LoVo (cell line): Measurements from ENCODE around the gene IRS4.

Source experiments
- DNase-seq: peaks from one replicate; pipeline ENCODE4 v3.0.0-alpha.2; 2016; ENCODE audit warnings: low spot score

The IRS4 gene

GRCh38 chrX:108736509-108737479 is at the start of gene IRS4:
TSS of gene IRS4 (minus strand) at chrX:108736563.
- no peak for DNase-seq

DNA sequence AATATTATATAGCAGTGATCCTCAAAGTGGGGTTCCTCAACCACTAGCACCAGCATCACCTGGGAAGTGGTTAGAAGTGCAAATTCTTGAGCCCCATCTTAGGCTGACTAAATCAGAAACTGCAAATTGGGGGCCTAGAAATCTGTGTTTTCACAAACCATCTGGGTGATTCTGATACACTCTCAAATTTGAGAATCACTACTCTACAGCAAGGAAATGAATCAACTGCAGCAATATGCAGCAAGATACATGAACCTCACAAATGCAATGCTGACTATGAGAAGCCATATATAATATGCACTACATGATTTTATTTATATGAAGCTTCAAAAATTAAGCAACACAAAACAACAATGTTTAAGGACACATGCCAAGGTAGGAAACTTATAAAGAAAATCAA is 36.2 kb upstream of the IRS4 start:
- no peak for DNase-seq

DNA sequence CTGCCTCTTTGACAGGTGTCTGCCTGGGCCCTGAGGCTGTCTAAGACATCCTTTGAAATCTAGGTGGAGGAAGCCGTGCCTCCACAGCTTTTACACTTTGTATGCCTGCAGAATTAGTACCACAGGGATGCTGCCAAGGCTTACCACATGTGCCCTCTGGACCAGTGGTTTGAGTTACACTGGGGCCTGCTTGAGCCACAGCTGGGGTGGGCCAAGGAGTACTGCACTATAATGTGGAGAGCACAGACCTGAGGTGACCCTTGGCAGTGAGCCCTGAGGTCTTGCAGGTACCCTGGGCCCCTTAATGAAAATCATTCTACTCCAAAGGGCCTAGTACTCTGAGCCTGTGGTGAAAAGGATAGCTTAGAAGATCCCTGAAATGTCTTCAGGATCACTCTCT is 27.2 kb upstream of the IRS4 start:
- no peak for DNase-seq

GRCh38 chrX:108740299-108740774 is 4.0 kb upstream of the IRS4 start:
- DNase-seq, result no peak

DNA sequence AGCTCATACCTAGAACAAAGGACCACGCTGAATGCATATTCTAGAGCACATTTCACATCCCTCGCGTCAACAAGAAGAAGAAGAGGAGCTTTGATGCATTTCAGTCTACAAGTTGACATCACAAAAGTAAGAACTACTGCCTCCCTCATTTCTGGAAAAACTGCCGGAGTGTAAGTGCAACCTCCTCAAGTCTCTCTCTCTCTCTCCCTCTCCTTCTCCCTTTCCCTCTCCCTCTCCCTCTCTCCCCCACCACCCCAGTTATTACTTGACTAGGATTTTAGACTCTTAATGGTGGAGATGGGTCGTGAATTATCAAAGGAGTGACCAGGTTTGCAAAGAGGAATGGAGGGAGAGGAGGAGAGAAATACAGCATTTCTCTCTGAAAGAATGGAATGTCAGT is 1.4 kb upstream of the IRS4 start:
- no peak for DNase-seq

DNA sequence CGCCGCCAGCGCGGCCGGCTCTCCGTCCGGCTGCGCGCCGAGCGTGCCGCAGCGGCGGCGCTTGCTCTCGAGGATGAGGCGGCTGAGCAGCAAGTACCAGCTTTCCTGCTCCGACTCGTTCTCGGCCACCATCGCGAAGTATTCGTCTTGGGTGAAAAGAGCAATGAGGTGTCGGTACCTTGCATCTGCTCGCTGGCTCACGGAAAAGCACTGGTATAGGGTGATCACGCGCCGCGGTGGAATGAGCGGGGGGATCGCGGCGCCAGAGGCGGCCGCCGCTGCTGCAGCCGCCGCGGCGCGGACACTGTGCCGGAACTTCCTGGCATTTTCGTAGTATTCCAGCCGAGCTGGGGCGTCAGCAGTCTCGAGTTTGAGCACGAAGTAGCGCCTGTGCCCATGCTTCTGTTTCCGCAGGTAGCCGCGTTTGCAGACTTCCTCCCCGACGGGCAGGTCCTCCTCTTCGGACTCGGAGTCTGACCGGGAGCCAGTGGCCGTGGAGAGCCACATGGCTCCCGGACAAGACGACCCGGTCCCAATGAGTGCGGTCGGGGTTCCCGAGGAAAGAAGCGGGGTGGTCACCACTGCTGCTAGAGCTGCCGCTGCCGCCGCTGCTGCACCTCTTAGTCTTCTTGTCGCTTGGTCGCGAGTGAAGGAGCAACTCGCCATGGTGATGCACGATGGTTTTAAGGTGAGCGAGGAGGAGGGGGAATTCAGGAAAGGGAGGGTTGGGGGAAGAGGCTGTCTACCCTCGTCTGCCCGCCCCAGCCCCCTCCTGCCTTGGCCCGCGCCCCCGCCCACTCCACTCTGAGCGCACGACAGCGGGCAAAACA is 469 bp downstream of the IRS4 start:
- no peak for DNase-seq

DNA sequence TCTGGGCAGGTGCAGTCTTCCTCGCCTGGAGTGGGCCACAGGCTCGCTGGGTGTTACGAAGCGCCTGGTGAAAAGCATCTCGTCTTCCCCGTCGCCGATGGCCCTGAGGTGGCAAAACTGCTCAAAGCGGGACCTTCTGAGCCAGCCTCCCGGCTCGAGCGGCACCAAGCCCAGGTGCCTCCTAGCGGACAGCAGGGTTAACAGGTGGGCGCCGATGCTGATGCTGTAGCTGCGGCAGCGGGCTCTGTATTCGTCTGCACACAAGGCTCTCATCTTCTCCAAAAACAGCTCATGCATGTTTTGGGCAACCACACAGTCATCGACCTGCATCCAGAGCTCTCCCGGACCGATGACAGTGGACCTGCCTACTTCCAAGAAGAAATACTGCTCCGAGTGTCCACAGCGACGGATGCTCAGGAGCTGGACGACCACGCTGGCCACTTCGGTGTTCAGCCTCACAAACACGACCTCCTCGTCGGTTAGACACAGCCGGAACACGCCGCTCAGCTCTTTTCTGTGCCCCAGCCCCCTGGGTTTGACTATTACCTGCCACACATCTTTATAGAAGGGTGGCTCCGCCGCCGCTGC is 1.2 kb downstream of the IRS4 start:
- no peak for DNase-seq

- DNase-seq, result no peak
Observed at GRCh38 chrX:108734426-108734825, 1.9 kb downstream of the IRS4 start.

- no peak for DNase-seq
Observed at GRCh38 chrX:108732630-108733321, 3.6 kb downstream of the IRS4 start.

DNA sequence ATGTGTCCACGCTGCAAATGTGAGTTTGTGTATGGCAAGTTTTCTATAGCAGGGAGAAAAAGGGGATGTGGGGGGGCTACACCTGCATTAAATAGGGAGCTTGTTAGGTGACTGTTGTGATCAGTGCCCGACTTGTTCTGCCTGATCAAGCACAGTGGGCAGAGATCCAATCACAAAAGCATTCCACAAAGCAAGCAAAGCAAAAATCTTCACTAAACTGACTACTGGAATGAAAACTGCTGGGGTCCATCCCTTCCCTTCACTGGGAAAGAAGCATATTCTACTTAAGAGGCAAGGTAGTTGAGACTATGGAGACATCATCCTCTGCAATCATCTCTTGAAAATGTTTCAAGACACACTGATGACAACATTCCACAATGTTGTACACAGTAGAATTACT is 5.2 kb downstream of the IRS4 start:
- no peak for DNase-seq

DNA sequence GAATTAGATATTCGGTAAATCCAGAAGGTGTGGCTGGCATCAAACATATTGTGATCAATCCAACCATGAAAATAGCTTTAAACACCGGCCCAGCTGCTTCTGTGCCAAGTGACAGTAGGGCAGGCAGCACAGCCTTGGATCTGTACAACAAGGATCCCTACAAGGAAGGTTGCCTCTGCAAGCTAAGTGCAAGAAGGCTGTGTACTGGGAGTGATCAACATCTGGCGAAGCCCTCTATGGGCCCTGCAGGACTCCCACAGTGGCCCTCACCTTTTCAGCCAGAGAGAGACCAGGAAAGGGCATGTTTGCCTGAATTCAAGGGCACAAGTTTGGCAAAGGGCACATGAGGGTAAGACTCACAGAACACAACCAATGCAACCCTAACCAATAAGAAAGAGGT is 9.6 kb downstream of the IRS4 start:
- DNase-seq, result no peak

GRCh38 chrX:108722561-108722960 is 13.8 kb downstream of the IRS4 start:
- no peak for DNase-seq

DNA sequence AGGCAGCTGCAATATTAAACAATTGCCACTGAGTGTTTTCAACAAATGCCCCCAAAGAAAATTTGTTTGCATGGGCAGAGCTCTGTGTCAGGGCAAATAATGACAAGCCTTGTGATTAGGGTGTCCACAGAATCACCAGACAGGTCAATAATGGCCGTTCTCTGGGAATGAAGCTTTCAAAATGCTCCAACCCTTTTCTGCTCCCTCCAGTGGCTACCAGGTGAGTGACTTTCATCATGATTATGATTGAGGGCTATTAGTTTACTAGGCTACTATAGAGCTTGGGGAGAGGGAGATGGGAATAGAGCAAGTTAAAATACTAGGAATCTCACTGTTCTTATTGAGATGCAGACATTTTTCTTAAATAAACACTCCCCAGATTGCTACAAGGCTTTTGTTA is 23.5 kb downstream of the IRS4 start:
- DNase-seq, result no peak

- DNase-seq, result no peak
Observed at GRCh38 chrX:108704839-108705238, 31.5 kb downstream of the IRS4 start.

DNA sequence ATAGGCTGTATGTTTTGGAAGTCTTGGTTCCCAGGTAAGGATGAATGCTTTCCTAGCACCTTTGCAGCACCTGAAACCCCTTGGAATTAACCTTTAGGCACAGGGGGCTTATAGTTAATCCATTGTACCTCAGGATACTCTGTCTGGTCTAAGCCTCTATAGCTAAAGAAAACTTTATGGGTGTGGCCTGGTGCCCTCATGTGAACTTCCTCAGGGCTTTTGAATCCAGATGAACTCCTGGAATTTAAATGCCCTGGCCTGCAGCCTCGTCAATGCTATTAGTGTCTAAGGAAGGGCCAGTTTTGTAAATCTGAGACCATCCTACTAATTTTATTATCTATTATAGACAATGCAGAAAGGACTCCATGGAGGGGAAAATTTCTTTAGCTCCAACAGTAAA is 33.8 kb downstream of the IRS4 start:
- no peak for DNase-seq

- no peak for DNase-seq
Observed at GRCh38 chrX:108701633-108702032, 34.7 kb downstream of the IRS4 start.

GRCh38 chrX:108699368-108699767 is 37.0 kb downstream of the IRS4 start:
- peak; percentile 20 for DNase-seq

GRCh38 chrX:108696690-108697089 is 39.7 kb downstream of the IRS4 start:
- no peak for DNase-seq
